Heart left ventricle (tissue), 13 donors: Measurements from ENCODE around the gene OR4C45.

Experiments
- CTCF ChIP-seq, 12 donors: fragments of 200-600 bp; sonication (generic) in 4 of 12; IDR thresholded peaks; one replicate each; pipeline versions ENCODE4 v1.5.0 to v1.8.0; 2018 to 2022; ENCODE audit warnings: antibody characterized with exemption in 12 of 12, mild to moderate bottlenecking in 5 of 12
- POLR2A ChIP-seq, 2 donors: fragments of 450-650 bp; IDR thresholded peaks; one replicate each; pipeline ENCODE4 v1.6.1; 2017; ENCODE audit warnings: antibody characterized with exemption in 2 of 2, mild to moderate bottlenecking in 2 of 2, moderate library complexity in 2 of 2
- donor health status: ischemic (EF 13 %, LVEDD 7.1; RV severe dilation, severe dysfunction).
- donor health status: DM: no; HTN: yes; CAD: no.
- donor health status: DM: no; HTN: no; CAD: no.
- donor health status: ischemic (EF 25% LVEDD 6.9; RV normal size, moderate dysfunction).
- donor health status: ischemic (EF 25% LVEDD 5.7; RV mildly dilated, moderate dysfunction).
- donor health status: ischemic (EF 35%, LVEDD 5.7; RV mildly dilated, moderate dysfunction).
- donor health status: nonischemic (EF 11% LVEDD 7.7; RV severe dilation, severe dysfunction).
- donor health status: DM: yes; HTN: yes; CAD: no.
- donor health status: PGD.
- donor health status: ischemic (EF 29% LVEDD 5.4; RV normal size, mild dysfunction).
- donor health status: nonischemic (EF 23%, LVEDD 6.1; RV moderate dilation, normal function).

GRCh38 chr11:49995565-49995964 is 37.1 kb upstream of the OR4C45 start:
- TF ChIP-seq CTCF (IDR thresholded peaks at IDR 0.05) (peak; percentile 29 to 66 (median 44)), POLR2A (IDR thresholded peaks at IDR 0.05) (no peak)
